Neural cell (in vitro differentiated cells): ENCODE results near the gene PCDHA6.

Source experiments
- EP300 ChIP-seq: fragments of 450-650 bp; conservative IDR thresholded peaks from 2 replicates; pipeline ENCODE4 v1.6.1; 2014; ENCODE audit warnings: antibody characterized with exemption, mild to moderate bottlenecking, moderate library complexity; ENCODE audit not compliant: poor library complexity, severe bottlenecking
- EZH2 ChIP-seq: fragments of 200-600, 300-800 bp; shearing (Covaris generic), sonication (generic); IDR thresholded peaks from 2 replicates; pipeline ENCODE4 v1.6.1; 2014; ENCODE audit warnings: antibody characterized with exemption, low read length, borderline replicate concordance, mild to moderate bottlenecking; ENCODE audit not compliant: insufficient read depth, poor library complexity, severe bottlenecking
- POLR2AphosphoS5 ChIP-seq: IDR thresholded peaks from 2 replicates; pipeline ENCODE4 v1.6.1; 2012
- RAD21 ChIP-seq: fragments of 450-650 bp; conservative IDR thresholded peaks from 2 replicates; pipeline ENCODE4 v1.6.1; 2014; ENCODE audit warnings: antibody characterized with exemption, mild to moderate bottlenecking, moderate library complexity
- SMC3 ChIP-seq: fragments of 450-650 bp; conservative IDR thresholded peaks from 2 replicates; pipeline ENCODE4 v1.6.1; 2014; ENCODE audit warnings: antibody characterized with exemption, mild to moderate bottlenecking, moderate library complexity; ENCODE audit not compliant: poor library complexity
- TAF1 ChIP-seq: IDR thresholded peaks from 2 replicates; pipeline ENCODE4 v1.6.1; 2012; ENCODE audit warnings: low read depth
- TF ChIP-seq, protein P1 (sequence below): fragments of 450-650 bp; IDR thresholded peaks from 2 replicates; pipeline ENCODE4 v1.5.1; 2014; ENCODE audit warnings: antibody characterized with exemption, mild to moderate bottlenecking, moderate library complexity; ENCODE audit not compliant: poor library complexity, severe bottlenecking
- TF ChIP-seq, protein P2 (sequence below): IDR thresholded peaks from 2 replicates; pipeline ENCODE4 v1.6.1; 2012; ENCODE audit warnings: borderline replicate concordance

DNA sequence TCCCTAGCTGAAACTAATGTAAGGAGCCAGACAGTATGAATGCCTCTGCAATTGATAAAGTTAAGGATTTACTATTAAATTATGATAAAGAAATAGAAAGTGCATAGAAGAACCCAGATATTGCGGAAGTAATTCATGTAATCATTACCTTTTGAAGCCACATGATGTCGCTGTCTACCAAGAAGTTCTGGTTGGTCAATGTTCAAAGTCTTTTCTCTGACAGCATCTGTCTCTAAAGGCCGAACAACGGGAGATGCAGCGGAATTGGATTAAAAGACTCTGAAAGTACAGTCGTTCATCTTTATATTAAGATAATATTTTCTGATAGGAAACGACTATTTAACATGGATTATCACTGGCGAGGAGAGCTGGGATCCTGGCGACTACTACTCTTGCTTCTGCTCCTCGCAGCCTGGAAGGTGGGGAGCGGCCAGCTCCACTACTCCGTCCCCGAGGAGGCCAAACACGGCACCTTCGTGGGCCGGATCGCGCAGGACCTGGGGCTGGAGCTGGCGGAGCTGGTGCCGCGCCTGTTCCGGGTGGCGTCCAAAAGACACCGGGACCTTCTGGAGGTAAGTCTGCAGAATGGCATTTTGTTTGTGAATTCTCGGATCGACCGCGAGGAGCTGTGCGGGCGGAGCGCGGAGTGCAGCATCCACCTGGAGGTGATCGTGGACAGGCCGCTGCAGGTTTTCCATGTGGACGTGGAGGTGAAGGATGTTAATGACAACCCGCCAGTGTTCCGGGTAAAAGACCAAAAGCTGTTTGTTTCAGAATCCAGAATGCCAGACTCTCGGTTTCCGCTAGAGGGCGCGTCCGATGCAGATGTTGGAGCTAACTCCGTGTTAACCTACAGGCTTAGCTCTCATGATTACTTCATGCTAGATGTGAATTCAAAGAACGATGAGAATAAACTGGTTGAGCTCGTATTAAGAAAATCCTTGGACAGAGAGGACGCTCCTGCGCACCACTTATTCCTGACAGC is 13.5 kb downstream of the PCDHA6 start, which contains the start of gene PCDHA8:
- TF ChIP-seq EZH2, result no peak
- TF ChIP-seq, protein P1, sequence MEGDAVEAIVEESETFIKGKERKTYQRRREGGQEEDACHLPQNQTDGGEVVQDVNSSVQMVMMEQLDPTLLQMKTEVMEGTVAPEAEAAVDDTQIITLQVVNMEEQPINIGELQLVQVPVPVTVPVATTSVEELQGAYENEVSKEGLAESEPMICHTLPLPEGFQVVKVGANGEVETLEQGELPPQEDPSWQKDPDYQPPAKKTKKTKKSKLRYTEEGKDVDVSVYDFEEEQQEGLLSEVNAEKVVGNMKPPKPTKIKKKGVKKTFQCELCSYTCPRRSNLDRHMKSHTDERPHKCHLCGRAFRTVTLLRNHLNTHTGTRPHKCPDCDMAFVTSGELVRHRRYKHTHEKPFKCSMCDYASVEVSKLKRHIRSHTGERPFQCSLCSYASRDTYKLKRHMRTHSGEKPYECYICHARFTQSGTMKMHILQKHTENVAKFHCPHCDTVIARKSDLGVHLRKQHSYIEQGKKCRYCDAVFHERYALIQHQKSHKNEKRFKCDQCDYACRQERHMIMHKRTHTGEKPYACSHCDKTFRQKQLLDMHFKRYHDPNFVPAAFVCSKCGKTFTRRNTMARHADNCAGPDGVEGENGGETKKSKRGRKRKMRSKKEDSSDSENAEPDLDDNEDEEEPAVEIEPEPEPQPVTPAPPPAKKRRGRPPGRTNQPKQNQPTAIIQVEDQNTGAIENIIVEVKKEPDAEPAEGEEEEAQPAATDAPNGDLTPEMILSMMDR, result no peak
- no peak for TF ChIP-seq RAD21
- no peak for TF ChIP-seq EP300
- no peak for TF ChIP-seq TAF1
- no peak for TF ChIP-seq POLR2AphosphoS5
- TF ChIP-seq, protein P2, sequence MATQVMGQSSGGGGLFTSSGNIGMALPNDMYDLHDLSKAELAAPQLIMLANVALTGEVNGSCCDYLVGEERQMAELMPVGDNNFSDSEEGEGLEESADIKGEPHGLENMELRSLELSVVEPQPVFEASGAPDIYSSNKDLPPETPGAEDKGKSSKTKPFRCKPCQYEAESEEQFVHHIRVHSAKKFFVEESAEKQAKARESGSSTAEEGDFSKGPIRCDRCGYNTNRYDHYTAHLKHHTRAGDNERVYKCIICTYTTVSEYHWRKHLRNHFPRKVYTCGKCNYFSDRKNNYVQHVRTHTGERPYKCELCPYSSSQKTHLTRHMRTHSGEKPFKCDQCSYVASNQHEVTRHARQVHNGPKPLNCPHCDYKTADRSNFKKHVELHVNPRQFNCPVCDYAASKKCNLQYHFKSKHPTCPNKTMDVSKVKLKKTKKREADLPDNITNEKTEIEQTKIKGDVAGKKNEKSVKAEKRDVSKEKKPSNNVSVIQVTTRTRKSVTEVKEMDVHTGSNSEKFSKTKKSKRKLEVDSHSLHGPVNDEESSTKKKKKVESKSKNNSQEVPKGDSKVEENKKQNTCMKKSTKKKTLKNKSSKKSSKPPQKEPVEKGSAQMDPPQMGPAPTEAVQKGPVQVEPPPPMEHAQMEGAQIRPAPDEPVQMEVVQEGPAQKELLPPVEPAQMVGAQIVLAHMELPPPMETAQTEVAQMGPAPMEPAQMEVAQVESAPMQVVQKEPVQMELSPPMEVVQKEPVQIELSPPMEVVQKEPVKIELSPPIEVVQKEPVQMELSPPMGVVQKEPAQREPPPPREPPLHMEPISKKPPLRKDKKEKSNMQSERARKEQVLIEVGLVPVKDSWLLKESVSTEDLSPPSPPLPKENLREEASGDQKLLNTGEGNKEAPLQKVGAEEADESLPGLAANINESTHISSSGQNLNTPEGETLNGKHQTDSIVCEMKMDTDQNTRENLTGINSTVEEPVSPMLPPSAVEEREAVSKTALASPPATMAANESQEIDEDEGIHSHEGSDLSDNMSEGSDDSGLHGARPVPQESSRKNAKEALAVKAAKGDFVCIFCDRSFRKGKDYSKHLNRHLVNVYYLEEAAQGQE, result no peak
- no peak for TF ChIP-seq SMC3
